COLO668 (cell line): ENCODE data around the gene EIF4E3.

ENCODE experiments used
- DNase-seq: peaks from one replicate; lab custom pipeline; 2025; ENCODE audit not compliant: unreplicated experiment; lab: John Stamatoyannopoulos, UW

The EIF4E3 gene

DNA sequence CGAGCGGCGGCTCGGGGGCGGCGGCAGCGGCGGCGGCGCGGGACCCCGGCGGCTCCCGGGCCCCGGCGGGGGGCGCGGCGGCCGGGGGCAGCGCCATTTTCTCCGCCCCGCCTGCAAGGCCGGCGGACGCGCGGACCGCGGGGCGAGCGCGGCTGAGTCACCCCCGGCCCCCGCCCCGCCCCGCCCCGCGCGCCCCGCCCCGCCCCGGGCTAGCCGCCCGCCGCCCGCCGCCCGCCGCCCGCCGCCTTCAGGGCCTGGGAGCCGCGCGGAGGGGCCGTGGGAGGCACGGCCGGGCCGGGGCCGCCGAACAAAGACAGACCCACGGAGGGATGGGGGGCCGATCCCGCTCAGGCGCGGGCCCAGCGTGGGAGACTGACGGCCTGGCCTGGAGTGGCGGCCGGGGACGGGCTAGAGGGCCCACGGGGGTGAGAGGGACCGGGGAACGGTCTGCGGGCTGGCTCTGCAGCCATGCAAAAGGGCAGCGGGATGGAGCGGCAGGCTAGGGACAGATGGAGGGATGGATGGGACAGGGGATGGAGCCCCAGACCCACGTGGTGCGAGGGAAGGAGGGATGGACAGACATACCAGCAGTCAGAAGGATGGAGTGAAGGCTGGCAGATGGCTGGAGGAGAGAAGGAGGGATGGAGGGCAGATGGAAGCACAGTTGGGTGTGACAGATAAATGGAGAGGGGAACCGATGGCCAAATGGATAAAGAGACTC is at the start of gene EIF4E3:
TSS of gene EIF4E3 (minus strand) at position 132 of the 721 bp plus-strand sequence. CDS start at position 97, 35 bp downstream.
- peak; percentile 64 for DNase-seq

DNA sequence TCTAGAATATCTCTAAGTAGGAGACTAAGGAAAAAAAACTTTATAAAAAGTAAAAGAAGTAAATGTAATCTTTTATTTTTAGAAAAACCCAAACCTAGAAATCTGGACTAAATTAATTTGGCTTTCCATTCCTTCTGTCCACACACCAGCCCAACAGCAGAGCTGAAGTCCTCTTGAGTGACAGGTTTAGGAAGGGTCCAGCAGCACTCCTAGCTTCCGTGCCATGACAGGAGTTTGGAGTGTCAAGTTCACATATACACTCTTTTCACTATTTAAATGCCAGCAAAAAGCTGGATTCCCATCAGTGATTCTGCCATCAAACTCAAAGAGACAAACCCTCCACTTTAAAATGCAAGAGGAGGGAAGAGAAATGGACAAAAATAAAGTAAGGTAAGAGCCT is 46.7 kb upstream of the EIF4E3 start:
- DNase-seq, result no peak

DNA sequence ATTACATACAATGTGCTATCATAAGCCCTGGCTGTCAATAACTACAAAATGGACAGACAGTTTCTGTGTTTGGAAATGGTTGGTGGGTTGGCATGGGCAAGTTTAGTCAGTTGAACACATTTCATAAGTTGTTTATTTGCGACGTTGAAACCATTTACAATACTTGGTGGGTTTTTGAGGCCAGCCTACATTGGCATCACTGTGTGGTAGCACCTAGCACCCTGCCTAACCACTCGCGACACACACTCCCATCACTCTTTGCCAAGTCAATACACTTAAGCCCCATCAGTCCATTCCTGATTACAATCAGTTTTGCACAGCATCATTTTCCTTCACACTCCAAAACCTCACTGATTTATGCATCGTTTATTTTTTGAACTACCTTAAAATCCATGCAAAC is 45.9 kb upstream of the EIF4E3 start:
- no peak for DNase-seq

DNA sequence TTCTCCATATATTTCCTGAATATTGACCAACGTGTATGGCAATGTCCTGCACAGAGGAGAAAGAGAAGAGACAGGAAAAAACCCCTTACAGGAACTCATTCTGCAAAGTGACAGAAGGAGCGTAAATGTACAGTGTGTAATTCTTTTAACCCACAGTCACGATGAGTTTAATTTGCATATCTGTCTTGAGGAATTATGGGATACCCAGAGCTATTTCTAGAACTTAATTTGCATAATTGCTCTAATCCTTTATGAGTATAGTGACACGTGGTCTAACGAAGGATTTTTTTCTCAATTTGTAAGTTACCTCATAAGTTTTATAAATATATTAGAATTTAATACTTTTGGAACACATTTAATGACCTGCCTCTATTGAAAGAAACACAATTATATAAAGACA is 38.2 kb upstream of the EIF4E3 start:
- no peak for DNase-seq

DNA sequence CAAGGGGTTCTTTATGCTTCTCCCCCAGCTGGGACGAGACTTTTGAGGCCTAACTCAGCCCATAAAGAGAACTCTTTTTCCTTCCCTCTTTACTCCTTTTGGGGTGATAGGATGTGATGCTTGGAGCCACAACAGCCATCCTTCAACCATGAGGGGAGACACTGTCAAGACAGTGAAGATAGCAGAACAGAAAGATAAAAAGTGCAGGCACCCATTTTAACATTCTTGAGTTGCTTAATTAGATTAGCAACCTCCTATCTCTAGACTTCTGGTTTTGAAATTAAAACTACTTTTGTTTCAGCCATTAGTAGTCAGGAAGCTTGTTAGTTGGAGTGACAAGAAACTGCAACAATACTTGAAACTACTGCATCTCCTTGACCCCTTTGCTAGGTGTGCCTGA is 34.9 kb upstream of the EIF4E3 start:
- DNase-seq, result no peak

DNA sequence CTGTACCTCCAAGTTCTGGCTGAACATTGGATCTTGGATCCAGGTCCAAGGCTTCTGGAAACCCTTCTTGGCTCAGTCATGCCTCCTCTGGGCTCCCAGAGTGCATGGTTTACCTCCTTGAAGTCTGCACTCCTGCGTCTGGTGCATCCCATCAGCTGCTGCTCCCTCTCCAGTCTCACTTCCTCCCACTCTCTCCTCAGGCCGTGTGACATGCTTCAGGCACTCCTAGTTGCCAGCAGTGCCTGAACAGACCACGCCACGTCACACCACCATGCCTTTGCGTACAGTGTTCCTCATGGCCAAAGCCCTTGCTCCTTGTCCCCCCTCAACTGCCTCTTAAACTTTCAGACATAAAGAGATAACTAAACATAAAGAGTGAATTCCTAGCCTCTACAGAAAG is 34.2 kb upstream of the EIF4E3 start:
- DNase-seq, result no peak

DNA sequence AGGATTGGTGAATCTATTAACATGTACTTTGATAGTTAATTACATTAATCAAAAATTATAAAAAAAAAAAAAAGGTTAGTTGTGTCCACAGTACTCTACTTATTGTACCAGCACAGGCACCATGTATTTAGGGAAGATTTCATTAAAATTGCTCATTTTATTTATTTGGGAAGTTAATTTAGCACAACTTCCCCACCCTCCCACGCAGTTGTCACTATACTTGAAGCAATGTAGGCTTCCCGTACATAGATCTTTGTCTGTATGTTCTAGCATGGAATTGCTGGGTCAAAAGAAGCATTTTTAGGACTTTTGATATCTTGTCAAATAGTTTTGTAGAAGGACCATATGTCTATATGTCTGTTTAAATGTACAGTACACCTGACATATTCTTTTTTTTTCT is 32.9 kb upstream of the EIF4E3 start:
- DNase-seq, result no peak

DNA sequence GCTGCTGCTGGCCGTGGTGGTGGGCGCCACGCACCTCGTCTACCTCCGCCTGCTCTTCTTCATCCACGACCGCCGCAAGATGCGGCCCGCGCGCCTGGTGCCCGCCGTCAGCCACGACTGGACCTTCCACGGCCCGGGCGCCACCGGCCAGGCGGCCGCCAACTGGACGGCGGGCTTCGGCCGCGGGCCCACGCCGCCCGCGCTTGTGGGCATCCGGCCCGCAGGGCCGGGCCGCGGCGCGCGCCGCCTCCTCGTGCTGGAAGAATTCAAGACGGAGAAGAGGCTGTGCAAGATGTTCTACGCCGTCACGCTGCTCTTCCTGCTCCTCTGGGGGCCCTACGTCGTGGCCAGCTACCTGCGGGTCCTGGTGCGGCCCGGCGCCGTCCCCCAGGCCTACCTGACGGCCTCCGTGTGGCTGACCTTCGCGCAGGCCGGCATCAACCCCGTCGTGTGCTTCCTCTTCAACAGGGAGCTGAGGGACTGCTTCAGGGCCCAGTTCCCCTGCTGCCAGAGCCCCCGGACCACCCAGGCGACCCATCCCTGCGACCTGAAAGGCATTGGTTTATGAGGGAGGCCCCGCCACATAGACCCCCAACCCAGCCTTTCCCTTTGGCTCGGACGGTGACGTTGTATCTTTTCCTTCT is 29.5 kb upstream of the EIF4E3 start:
- DNase-seq, result peak; percentile 56

DNA sequence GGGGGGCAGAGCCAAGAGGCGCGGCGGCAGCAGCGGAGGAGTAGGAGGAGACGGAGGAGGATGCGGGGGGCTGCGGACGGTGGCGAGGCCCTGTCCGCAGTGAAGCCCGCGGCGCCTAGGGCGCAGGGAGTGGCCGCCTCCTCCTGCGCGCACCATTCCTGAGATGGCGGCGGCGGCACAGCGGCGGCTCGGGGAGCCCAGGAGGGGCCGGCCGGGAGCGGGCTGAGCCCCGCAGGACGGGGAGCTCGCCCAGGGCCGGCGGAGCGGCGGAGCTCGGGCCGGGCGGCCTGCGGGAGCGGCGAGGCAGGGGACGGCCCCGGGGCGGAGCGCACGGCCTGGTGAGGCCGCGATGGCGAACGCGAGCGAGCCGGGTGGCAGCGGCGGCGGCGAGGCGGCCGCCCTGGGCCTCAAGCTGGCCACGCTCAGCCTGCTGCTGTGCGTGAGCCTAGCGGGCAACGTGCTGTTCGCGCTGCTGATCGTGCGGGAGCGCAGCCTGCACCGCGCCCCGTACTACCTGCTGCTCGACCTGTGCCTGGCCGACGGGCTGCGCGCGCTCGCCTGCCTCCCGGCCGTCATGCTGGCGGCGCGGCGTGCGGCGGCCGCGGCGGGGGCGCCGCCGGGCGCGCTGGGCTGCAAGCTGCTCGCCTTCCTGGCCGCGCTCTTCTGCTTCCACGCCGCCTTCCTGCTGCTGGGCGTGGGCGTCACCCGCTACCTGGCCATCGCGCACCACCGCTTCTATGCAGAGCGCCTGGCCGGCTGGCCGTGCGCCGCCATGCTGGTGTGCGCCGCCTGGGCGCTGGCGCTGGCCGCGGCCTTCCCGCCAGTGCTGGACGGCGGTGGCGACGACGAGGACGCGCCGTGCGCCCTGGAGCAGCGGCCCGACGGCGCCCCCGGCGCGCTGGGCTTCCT is 28.8 kb upstream of the EIF4E3 start, which contains the start of gene GPR27:
TSS of gene GPR27 (plus strand) at position 155 of the 909 bp plus-strand sequence. CDS start at position 350, 195 bp downstream.
- peak; percentile 70 for DNase-seq

DNA sequence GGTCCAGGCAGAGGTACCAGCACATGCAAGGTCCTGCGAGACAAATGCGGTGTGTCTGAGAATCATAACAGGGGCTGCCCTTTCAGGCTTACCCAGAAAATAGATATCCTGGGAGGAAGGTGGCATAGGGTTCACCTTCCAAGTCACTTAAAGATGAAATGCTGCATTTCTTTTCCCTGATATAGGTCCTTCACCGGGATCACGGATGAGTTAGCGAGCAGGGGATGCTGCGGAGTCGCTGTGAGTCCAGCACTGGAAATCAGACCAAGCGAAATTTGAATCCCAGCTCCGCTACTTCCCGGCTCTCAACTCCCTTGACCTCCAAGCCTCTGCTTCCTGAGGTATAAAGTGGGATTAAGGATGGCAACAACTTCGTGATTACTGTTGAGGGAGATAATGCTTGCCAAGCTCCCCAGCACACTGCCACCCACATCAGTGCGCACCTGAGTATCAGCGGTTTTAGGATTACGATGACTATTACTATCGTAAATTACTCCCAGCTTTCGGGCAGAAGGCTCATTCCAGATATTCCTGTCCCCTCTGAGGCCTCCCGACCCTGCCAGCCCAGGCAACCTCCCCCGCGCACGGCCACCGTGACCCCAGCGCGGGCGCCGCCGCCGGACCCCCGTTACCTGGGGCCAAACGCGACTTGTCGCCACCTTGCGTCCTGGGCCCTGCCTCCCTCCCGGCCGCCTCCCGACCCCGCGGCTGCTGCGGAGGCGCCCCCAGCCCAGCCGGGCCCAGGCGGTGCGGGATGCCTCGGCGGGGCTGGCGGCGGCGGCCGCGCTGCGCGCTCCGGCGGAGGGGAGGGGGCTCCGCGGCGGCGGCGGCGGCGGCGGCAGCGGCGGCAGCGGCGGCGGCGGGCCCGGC is 27.9 kb upstream of the EIF4E3 start:
- DNase-seq, result peak; percentile 48

DNA sequence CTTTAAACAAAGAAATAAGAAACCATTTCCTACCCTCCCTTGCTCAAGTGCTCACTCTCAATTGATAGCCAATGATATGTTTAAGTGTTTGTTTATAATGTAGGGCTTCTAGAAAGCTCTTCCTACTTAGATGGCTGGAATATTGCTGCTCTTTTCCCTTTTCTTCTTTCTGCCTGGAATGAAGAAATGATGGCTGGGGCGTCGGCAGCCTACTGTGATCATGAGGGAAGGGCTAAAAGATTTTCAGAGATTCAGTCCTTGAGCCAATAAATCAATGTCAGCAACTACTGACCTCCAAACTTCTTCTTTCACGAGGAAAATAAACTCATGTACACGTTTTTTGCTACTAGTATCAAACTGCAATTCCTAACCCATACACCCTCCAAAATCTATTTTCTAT is 26.4 kb upstream of the EIF4E3 start:
- DNase-seq, result no peak

DNA sequence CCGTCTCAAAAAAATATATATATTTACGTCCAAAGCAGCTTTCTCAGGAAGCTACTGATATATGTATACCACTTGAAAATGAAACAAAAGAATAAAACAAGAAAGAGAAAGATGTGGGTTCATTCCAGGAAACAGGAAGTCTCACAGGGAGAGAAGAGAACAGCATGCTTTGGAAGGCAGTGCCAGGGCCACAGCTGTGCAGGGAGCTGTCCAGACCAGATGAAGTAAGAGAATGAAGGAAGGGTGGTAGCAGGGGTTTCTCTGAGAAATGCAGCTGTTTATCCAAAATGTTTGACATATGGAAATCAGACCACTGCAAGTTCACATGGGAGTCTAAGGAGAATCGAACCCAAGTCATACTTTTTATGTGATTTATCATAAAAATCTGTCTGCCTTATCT is 19.5 kb upstream of the EIF4E3 start:
- no peak for DNase-seq

DNA sequence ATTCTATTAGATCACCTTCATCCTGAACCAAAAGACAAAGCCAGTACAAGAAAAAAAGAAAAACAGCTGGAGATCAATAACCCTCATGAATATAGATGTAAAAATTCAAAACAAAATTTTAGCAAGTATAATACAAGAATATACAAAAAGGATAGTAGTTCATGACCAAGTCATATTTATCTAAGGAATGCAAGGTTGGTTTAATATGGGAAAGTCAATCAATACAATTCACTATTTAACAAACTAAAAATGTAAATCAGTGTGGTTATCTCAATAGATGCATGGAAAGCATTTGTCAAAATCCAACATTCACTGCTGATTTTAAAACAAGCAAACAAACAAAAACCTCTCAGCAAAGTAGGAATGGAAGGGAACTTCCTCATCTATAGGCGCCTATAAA is 17.4 kb upstream of the EIF4E3 start:
- DNase-seq, result no peak

DNA sequence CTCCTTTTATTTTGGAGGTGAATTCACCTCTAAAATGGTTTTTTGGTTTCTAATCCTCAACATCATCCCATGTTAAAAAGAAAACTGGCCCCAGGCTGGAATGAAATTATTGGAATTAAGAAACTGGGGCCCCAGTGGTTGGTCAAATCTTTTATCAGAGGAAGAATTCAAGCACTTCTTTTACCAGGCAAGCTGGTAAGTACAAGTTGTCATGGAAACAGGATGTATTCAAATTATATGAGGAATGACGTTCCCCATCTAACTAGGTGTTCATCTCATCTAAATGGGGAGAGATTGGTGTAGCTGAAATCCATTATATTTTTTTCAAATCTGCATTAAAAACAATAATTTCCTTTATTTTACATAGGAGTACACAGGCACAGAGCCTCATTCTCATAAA is 9.7 kb upstream of the EIF4E3 start:
- DNase-seq, result no peak

DNA sequence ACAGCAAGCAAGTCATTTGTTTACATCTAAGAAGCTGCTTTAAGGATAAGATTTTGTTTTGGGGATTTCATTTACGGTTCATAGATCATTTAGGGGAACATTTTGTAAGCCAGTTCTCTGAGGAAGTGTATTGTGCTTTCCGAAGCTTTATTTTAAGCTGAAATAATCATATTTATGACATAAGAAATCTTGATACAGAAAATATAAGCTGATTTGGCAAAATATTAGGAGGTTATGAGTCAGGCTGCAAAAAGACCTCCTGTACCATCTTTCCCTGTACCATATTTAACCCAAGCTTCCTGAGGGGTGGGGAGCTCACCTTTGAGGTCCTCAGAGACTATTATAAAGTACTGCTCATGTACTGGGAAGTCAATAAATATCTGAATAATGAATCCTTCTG is 8.1 kb upstream of the EIF4E3 start:
- DNase-seq, result no peak

DNA sequence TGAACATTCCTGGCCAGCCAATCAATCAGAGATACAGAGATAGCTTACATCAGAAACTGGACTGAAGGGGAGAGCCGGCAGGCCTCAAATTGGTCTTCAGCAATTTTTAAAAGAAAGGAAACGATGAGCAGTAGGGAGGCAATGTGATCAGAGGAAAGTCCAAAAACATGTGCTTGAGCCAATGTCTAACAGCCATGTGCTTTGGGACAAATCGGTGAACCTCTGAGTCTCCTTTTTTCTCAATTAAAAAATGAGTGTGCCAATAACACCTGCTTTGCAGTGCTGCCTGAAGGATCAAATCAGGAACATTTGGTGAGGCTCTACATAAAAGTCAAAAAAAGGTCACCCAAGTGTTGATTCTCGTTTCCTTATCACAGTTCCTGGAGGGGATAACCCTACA is 7.4 kb upstream of the EIF4E3 start:
- DNase-seq, result no peak

DNA sequence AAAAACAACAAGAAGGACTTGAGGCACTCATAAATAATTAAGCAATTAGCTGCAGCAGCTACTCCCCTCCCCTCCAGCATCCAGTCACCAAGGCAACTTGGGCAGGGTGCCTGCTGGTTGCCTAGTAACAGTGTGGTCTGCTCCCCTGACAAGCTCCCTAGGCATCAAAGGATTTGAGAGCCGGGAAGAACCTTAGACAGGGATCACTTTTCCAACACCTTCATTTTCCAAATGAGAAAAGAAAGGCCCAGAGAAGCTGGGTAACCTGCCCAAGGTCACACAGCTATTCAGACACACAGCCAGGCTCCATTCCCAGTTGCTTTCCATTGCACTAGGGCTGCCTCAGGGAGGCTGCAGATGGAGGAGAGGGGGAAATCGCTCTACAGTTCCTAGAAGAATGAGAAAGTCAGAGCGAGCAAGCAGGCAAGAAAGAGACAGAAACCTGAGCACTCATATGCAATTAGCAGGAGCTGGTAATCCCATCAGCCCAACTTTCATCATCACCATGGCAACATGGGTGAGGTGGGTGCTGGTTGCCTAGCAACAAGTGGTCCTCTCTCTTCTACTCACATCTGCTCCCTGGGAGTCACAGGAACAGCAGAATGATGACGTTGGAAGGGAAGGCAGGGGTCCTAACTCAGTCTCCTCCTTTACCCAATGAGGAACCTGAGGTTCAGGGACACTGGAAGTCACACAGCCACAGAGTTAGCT is 3.6 kb upstream of the EIF4E3 start:
- DNase-seq, result peak; percentile 15

DNA sequence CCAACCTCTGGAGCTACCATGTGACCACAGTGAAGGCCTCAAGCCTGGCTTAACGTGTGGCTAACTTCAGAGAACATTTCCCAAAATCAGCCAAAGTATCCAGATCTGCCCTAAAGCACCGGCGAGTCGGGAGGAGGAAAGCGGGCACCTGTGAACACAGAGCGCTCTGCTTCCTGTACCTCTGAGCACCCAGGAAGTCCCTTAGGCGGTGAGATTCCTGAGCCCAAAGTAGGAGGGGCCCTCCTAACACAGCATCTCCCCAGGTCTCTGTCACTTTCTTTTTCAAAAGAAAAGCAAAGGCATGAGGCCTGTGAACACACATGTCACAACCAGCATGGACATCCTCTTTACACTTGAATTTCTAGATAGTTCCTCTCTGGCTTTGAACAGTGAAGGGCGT is 944 bp upstream of the EIF4E3 start:
- DNase-seq, result peak; percentile 16

DNA sequence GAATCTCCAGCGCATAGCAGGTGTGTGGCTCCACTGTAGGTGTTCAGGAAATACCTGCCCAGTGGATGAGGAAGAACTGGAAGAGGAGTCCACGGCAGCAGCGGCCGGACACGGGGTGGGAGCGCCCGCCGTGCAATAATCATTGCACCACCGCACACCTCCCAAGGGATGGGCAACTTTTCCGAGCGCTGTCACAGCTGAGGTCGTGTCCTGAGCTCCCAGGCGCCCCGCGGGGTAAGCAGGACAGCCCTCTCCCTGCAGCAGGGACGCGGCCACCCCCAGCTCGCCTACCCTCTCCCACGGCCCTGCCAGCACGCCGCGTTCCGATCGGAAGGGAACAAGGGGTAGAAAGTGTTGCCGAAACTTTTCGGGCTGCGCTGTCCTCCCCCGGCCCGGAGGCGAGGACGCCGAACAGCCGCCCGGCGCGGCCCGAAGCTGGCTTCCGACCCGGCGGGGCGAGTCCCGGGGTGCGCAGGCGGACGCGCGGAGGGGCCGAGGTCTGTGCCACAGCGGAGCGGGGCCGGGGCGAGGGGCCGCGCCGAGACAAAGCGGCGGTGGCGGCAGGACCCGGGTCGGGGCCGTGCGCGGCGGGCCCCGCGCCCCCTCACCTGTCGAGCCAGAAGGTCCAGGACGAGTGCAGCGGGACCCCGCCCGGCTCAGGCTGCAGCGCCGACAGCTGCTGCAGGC is 475 bp downstream of the EIF4E3 start:
- DNase-seq, result peak; percentile 53

DNA sequence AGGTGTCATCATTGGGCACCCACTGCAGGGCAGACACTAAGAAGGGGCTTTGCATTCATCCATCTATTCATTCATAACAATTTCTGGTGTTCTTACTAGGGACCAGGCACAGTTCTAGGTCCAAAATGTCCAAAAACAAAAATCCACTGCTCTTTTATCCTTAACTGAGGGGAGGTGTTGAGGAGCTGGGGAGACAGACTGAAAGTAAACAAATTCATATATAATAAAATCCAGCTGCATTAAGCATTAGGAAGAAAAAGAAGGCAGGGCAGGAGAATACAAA is 1.1 kb downstream of the EIF4E3 start:
- no peak for DNase-seq
